ENCODE measurements around the gene CAPN2.
"Not testable (repeated sequence)": the region's sequence is repeated elsewhere in the genome, so short reads cannot be mapped to it uniquely, and the experiment has no call there.

CAPN2 gene

DNA sequence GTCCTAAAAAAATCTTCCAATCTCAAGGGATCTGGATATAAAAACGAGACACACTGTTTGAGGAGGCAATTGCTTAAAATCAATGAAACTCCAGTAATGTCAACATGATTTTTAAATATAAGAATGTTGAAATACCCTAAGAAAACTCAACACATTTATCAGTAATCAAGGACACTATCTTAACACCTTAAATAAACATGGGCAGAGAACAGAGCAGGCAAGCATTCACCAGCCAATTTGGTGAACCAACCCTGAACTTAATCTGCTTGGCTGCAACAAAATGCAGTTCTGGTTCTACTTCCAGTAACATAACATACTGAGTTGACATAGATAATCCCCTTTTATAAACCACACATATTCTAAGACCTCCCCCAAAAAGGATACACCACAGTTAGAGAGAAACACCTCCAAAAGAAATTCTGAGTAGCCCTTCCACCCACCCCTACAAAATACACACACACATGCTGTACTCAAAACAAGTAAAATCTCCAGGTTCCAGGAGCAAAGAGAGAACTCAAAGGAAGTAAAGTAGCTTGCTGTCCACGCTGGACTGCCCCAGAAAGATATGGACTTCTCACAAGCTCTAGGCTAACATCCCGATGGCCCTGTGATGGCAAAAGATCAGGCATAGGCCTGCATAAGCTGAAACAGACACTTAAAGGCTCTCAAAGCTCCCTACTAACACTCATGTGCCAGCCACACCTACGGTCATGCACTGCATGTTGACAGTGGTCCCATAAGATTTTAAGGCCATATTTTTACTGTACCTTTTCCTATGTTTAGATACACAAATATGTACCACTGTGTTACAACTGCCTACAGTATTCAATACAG is 102.9 kb downstream of the CAPN2 start:
- H3K27ac ChIP-seq, result peak overlapping the region; percentile 28; the same call in 1 of the 2 replicates

GRCh38 chr1:223815865-223816264 is 103.5 kb downstream of the CAPN2 start:
- no peak for TF ChIP-seq ZFX (IDR thresholded peaks at IDR 0.05)
- TF ChIP-seq, protein P1, sequence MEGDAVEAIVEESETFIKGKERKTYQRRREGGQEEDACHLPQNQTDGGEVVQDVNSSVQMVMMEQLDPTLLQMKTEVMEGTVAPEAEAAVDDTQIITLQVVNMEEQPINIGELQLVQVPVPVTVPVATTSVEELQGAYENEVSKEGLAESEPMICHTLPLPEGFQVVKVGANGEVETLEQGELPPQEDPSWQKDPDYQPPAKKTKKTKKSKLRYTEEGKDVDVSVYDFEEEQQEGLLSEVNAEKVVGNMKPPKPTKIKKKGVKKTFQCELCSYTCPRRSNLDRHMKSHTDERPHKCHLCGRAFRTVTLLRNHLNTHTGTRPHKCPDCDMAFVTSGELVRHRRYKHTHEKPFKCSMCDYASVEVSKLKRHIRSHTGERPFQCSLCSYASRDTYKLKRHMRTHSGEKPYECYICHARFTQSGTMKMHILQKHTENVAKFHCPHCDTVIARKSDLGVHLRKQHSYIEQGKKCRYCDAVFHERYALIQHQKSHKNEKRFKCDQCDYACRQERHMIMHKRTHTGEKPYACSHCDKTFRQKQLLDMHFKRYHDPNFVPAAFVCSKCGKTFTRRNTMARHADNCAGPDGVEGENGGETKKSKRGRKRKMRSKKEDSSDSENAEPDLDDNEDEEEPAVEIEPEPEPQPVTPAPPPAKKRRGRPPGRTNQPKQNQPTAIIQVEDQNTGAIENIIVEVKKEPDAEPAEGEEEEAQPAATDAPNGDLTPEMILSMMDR (conservative IDR thresholded peaks at IDR 0.05), result no peak
- H3K27ac ChIP-seq, result no peak overlapping the region; the same call in 1 of the 2 replicates

More for the DNA sequence above, 102.9 kb downstream of the CAPN2 start:
- TF ChIP-seq, protein P1 (conservative IDR thresholded peaks at IDR 0.05), result no peak
- TF ChIP-seq ZFX (IDR thresholded peaks at IDR 0.05), result no peak

DNA sequence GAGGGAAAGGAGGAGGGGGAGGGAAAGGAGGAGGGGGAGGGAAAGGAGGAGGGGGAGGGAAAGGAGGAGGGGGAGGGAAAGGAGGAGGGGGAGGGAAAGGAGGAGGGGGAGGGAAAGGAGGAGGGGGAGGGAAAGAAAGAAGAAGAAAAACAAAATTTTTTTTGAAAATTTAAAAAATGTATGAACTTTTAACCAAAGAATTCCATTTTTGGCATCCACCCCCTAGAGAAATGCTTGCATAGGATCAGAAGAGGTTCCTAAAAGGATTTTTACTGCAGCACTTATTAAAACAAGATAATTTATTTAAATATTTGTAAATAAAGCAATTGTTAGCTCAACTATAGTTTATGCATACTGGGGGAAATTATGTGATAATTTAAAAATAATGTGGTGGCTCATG is 104.9 kb downstream of the CAPN2 start:
- H3K27ac ChIP-seq, result not testable (repeated sequence)

DNA sequence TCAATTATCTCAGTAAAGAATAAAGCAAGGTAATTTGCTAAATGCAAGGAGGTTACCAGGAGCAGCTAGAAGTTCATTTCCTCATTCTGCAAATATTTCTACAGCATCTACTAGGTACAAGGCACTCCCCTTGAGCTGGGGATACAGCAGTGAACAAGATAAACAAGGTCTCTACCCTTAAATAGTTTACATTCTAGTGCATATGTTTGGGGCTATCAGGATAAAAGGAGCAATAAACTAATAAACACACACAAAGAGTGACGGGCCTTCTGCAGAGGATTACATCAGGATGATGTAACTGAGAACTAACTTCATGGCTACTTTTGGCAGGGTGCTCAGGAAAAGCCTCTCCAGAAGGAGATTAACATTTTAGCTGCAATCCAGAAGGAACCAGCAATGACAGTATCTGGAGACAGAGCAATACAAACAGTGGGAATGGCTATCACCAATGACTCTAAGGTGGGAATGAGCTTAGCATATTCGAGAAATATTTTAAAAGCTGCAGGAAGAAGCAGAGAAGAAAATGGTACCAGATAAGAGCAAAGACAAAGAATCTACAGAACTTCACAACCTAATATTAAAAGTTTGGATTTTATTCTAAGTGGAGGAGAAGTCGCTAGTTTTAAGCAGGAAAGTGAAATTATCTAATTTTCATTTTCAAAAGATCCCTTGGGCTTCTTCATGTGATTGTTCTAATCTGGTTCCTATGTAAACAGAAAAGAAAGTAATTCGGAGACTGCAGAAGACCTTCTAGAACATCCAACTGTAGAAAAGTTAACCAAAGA is 107.6 kb downstream of the CAPN2 start:
- H3K27ac ChIP-seq, result 0 out of 2 replicates have a peak overlapping the region, but pooled peaks have one; percentile 2
- no peak for TF ChIP-seq ZFX (IDR thresholded peaks at IDR 0.05)
- TF ChIP-seq, protein P1 (conservative IDR thresholded peaks at IDR 0.05), result no peak

GRCh38 chr1:223820515-223820858 is 108.1 kb downstream of the CAPN2 start:
- TF ChIP-seq, protein P1 (conservative IDR thresholded peaks at IDR 0.05), result no peak
- no peak for TF ChIP-seq ZFX (IDR thresholded peaks at IDR 0.05)
- H3K27ac ChIP-seq, result no peak overlapping the region

DNA sequence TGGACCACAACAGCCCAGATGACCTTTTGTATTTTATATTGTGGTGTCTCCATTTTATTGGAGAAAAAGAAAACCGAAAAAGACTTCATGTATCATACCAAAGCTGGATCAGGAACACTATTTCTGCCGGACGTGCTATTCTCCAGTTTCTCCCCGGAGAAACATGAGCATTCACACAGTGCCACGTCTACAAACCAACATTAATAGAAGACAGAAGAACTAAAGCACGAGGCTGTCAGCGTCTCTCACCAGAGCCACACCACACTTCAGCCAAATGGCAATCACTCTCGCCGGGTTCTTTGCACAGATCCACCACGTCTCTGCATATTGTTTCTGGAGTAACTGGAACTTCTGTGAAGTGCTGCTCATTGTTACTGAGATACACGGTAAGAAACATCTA is 108.6 kb downstream of the CAPN2 start:
- TF ChIP-seq, protein P1 (conservative IDR thresholded peaks at IDR 0.05), result no peak
- no peak for TF ChIP-seq ZFX (IDR thresholded peaks at IDR 0.05)
- no peak overlapping the region for H3K27ac ChIP-seq

GRCh38 chr1:223824287-223824686 is 111.9 kb downstream of the CAPN2 start:
- TF ChIP-seq ZFX (IDR thresholded peaks at IDR 0.05), result no peak
- TF ChIP-seq, protein P1 (conservative IDR thresholded peaks at IDR 0.05), result no peak
- H3K27ac ChIP-seq, result no peak overlapping the region

Data from C4-2B (cell line).